ENCODE measurements around the gene EXOC6B.

GRCh38 chr2:72130659-72131360 lies 695.0 kb downstream of the EXOC6B start:
- TF ChIP-seq EP300 (IDR thresholded peaks at IDR 0.05), result no peak
- no peak for TF ChIP-seq NPAS2 (CRISPR knock-in tag; IDR thresholded peaks at IDR 0.05; ENCODE audit: borderline replicate concordance)
- no peak for TF ChIP-seq CTCF (IDR thresholded peaks at IDR 0.05)
- no peak for TF ChIP-seq USF2 (IDR thresholded peaks at IDR 0.05)
- TF ChIP-seq MAFK (IDR thresholded peaks at IDR 0.05; ENCODE audit: partially characterized antibody), result no peak
- TF ChIP-seq JUN (IDR thresholded peaks at IDR 0.05), result no peak
- no peak for TF ChIP-seq BHLHE40 (IDR thresholded peaks at IDR 0.05; ENCODE audit: low read depth, low read length)
- TF ChIP-seq RARB (CRISPR knock-in tag; IDR thresholded peaks at IDR 0.05), result no peak
- TF ChIP-seq FOSL2 (IDR thresholded peaks at IDR 0.05), result no peak
- TF ChIP-seq FOSL2 (CRISPR knock-in tag; IDR thresholded peaks at IDR 0.05), result no peak
- no peak for TF ChIP-seq NFE2L2 (conservative IDR thresholded peaks at IDR 0.05; ENCODE audit: low read length)
